H9 (cell line): ENCODE results near the gene PIP4P1. TPM values are rescaled to one million over a fixed set of nuclear protein-coding genes. Genes with fewer than 3 reads are reported as not detected.
A peak's percentile ranks its signal among the peaks of the same experiment; 100 is the strongest.

ENCODE experiments used
- DNase-seq: peaks from one replicate; pipeline ENCODE4 v3.0.0-alpha.2; 2017
- H2AFZ ChIP-seq: one replicate; pipeline ENCODE4 v1.6.1; 2013; ENCODE audit warnings: mild to moderate bottlenecking, low read length, control low read depth, moderate library complexity
- H2AK5ac ChIP-seq: 2 replicates; pipeline ENCODE4 v1.6.1; 2013; ENCODE audit warnings: low read length, control low read depth, mixed read lengths; ENCODE audit not compliant: insufficient read length
- H2BK120ac ChIP-seq: one replicate; pipeline ENCODE4 v1.6.1; 2013; ENCODE audit warnings: low read depth, mild to moderate bottlenecking, low read length, control low read depth, inconsistent platforms; ENCODE audit not compliant: poor library complexity, severe bottlenecking
- H2BK12ac ChIP-seq: 2 replicates; pipeline ENCODE4 v1.6.1; 2013; ENCODE audit warnings: low read length, control low read depth, mixed read lengths, low read depth; ENCODE audit not compliant: insufficient read length
- H2BK15ac ChIP-seq: 2 replicates; pipeline ENCODE4 v1.6.1; 2013; ENCODE audit warnings: low read depth, low read length, control low read depth
- H2BK20ac ChIP-seq: one replicate; pipeline ENCODE4 v1.6.1; 2013; ENCODE audit warnings: low read depth, mild to moderate bottlenecking, low read length, control low read depth, inconsistent platforms; ENCODE audit not compliant: poor library complexity, severe bottlenecking
- H2BK5ac ChIP-seq: 2 replicates; pipeline ENCODE4 v1.6.1; 2013; ENCODE audit warnings: low read length, control low read depth, mixed read lengths; ENCODE audit not compliant: insufficient read length
- H3K14ac ChIP-seq: 2 replicates; pipeline ENCODE4 v1.6.1; 2013; ENCODE audit warnings: low read length, control low read depth; ENCODE audit not compliant: insufficient read depth
- H3K18ac ChIP-seq: 2 replicates; pipeline ENCODE4 v1.6.1; 2013; ENCODE audit warnings: low read depth, mild to moderate bottlenecking, mixed read lengths, low read length, control low read depth; ENCODE audit not compliant: insufficient read length
- H3K23ac ChIP-seq: 2 replicates; pipeline ENCODE4 v1.6.1; 2013; ENCODE audit warnings: low read length, control low read depth, mixed read lengths, low read depth; ENCODE audit not compliant: insufficient read length
- H3K23me2 ChIP-seq: 2 replicates; pipeline ENCODE4 v1.6.1; 2013; ENCODE audit warnings: low read depth, mild to moderate bottlenecking, mixed read lengths, low read length, control low read depth; ENCODE audit not compliant: insufficient read length, poor library complexity, severe bottlenecking
- H3K27ac ChIP-seq: 2 replicates; pipeline ENCODE4 v1.5.1; 2013; ENCODE audit warnings: low read length, control low read depth, mixed read lengths, low read depth; ENCODE audit not compliant: insufficient read length
- H3K27me3 ChIP-seq: 2 replicates; pipeline ENCODE4 v1.6.1; 2013; ENCODE audit warnings: low read length, control low read depth, inconsistent platforms; ENCODE audit not compliant: insufficient read depth
- H3K4ac ChIP-seq: 2 replicates; pipeline ENCODE4 v1.6.1; 2013; ENCODE audit warnings: low read depth, mild to moderate bottlenecking, control low read depth, inconsistent platforms, low read length, moderate library complexity
- H3K4me1 ChIP-seq: 2 replicates; pipeline ENCODE4 v1.6.1; 2013; ENCODE audit warnings: low read length, control low read depth, inconsistent platforms; ENCODE audit not compliant: insufficient read depth
- H3K4me2 ChIP-seq: 2 replicates; pipeline ENCODE4 v1.6.1; 2013; ENCODE audit warnings: low read length, control low read depth, mixed read lengths; ENCODE audit not compliant: insufficient read length, insufficient read depth
- H3K56ac ChIP-seq: 2 replicates; pipeline ENCODE4 v1.6.1; 2013; ENCODE audit warnings: low read depth, mild to moderate bottlenecking, mixed read lengths, low read length, control low read depth; ENCODE audit not compliant: insufficient read length
- H3K79me1 ChIP-seq: 2 replicates; pipeline ENCODE4 v1.6.1; 2013; ENCODE audit warnings: low read depth, mild to moderate bottlenecking, moderate library complexity, low read length, control low read depth, inconsistent platforms; ENCODE audit not compliant: insufficient read depth, poor library complexity, severe bottlenecking
- H3K79me2 ChIP-seq: 2 replicates; pipeline ENCODE4 v1.6.1; 2013; ENCODE audit warnings: low read length, control low read depth, inconsistent platforms; ENCODE audit not compliant: insufficient read depth
- H3K9ac ChIP-seq: 2 replicates; pipeline ENCODE4 v1.6.1; 2013; ENCODE audit warnings: low read length, control low read depth, mixed read lengths; ENCODE audit not compliant: insufficient read length; ENCODE audit errors: extremely low read depth
- H3K9me3 ChIP-seq: one replicate; pipeline ENCODE4 v1.6.1; 2013; ENCODE audit warnings: low read depth, low read length, inconsistent platforms; ENCODE audit not compliant: control insufficient read depth
- H3T11ph ChIP-seq: one replicate; pipeline ENCODE4 v1.6.1; 2013; ENCODE audit warnings: mild to moderate bottlenecking, low read length, control low read depth, inconsistent platforms
- H4K20me1 ChIP-seq: one replicate; pipeline ENCODE4 v1.6.1; 2013; ENCODE audit not compliant: control insufficient read depth, insufficient read length, insufficient read depth
- H4K5ac ChIP-seq: 2 replicates; pipeline ENCODE4 v1.6.1; 2013; ENCODE audit warnings: low read depth, mild to moderate bottlenecking, mixed read lengths, low read length, control low read depth; ENCODE audit not compliant: insufficient read length
- H4K8ac ChIP-seq: replicated peaks from 2 replicates; pipeline ENCODE4 v1.6.1; 2013; ENCODE audit warnings: low read length, control low read depth, mixed read lengths, low read depth; ENCODE audit not compliant: insufficient read length
- H4K91ac ChIP-seq: 2 replicates; pipeline ENCODE4 v1.6.1; 2013; ENCODE audit warnings: low read depth, mild to moderate bottlenecking, moderate library complexity, mixed read lengths, low read length, control low read depth; ENCODE audit not compliant: insufficient read length
- H3K27ac Mint-ChIP-seq, 3 experiments: 2 replicates in 2 of 3; 3 replicates in 1 of 3; pipeline ENCODE4 v1.8.0; 2020 to 2021; ENCODE audit warnings: mixed read lengths in 3 of 3, mild to moderate bottlenecking in 1 of 3, moderate library complexity in 1 of 3
- H3K27me3 Mint-ChIP-seq: 2 replicates; pipeline ENCODE4 v1.8.0; 2021; ENCODE audit warnings: low read depth, mild to moderate bottlenecking, moderate library complexity, mixed read lengths
- H3K36me3 Mint-ChIP-seq, 3 experiments: 2 replicates in 2 of 3; 3 replicates in 1 of 3; pipeline ENCODE4 v1.8.0; 2020 to 2021; ENCODE audit warnings: low read depth in 3 of 3, mixed read lengths in 3 of 3; ENCODE audit not compliant: insufficient read depth in 1 of 3
- H3K4me1 Mint-ChIP-seq, 2 experiments: 2 replicates each; pipeline ENCODE4 v1.8.0; 2020; ENCODE audit warnings: mixed read lengths in 2 of 2
- H3K4me3 Mint-ChIP-seq, 2 experiments: 2 replicates in 1 of 2; 3 replicates in 1 of 2; pipeline ENCODE4 v1.8.0; 2020 to 2021; ENCODE audit warnings: mild to moderate bottlenecking in 2 of 2, mixed read lengths in 2 of 2, moderate library complexity in 1 of 2
- H3K9me3 Mint-ChIP-seq, 2 experiments: 2 replicates in 1 of 2; 3 replicates in 1 of 2; pipeline ENCODE4 v1.8.0; 2020; ENCODE audit warnings: mild to moderate bottlenecking in 2 of 2, mixed read lengths in 2 of 2, moderate library complexity in 1 of 2
- CTCF ChIP-seq: fragments of 200-600 bp; sonication (generic); conservative IDR thresholded peaks from 3 replicates; pipeline ENCODE4 v1.8.0; 2021; ENCODE audit warnings: antibody characterized with exemption, mild to moderate bottlenecking
- WGBS: extraction: QIAGEN DNeasy Blood & Tissue Kit; methylation state at CpG from one replicate; pipeline ENCODE4 v1.1.7; 2013; ENCODE audit warnings: missing lambda C conversion rate, low lambda C conversion rate, mixed read lengths; ENCODE audit not compliant: insufficient read length; ENCODE audit errors: extremely low coverage; 5-methylcytosine and 5-hydroxymethylcytosine counted together
- total RNA-seq: library from RNA; stranded (reverse); gene quantifications from 2 replicates; pipeline ENCODE4 v1.2.1, GENCODE V29; 2021

The PIP4P1 gene
- total RNA-seq, 1 experiment from 2014 or later = 41.6 TPM

GRCh38 chr14:20469890-20470602 lies 8.8 kb upstream of the PIP4P1 start:
- Histone ChIP-seq H2BK120ac (peak overlapping the region; percentile 16), H4K8ac (peak overlapping the region; percentile 5), H3K18ac (peak overlapping the region; percentile 18), H3K79me1 (peaks cover 9% of the 10 kb centered on the region), H3K79me2 (peaks cover 11% of the 10 kb centered on the region; the same call in 1 of the 2 replicates), H2BK12ac (no peak overlapping the region), H3K14ac (peak overlapping the region; percentile 92; the same call in 1 of the 2 replicates), H3K4me2 (peak overlapping the region; percentile 96), H2BK15ac (no peak overlapping the region), H4K20me1 (peaks cover 2% of the 10 kb centered on the region), H3K23ac (no peak overlapping the region), H3K4me1 (no peaks in the 10 kb centered on the region), H3K27ac (no peak overlapping the region), H2AFZ (no peak overlapping the region), H3T11ph (no peak overlapping the region), H4K5ac (peak overlapping the region; percentile 23), H2BK5ac (no peak overlapping the region), H3K27me3 (no peaks in the 10 kb centered on the region; the same call in 1 of the 2 replicates), H3K56ac (no peak overlapping the region), H2AK5ac (no peak overlapping the region), H4K91ac (no peak overlapping the region), H3K4ac (no peak overlapping the region), H2BK20ac (no peak overlapping the region), H3K9me3 (no peaks in the 10 kb centered on the region), H3K23me2 (peaks cover 15% of the 10 kb centered on the region), H3K9ac (peak overlapping the region; percentile 87)
- TF ChIP-seq CTCF = no peak
- H3K4me1 Mint-ChIP-seq = peaks cover 20 to 21% of the 10 kb centered on the region in 2 experiments
- H3K27ac Mint-ChIP-seq = peak overlapping the region; percentile 64 to 97 (median 94)
- no peaks in the 10 kb centered on the region; the same call in 1 of the 2 replicates for H3K27me3 Mint-ChIP-seq
- peaks cover 28 to 46% (median 36%) of the 10 kb centered on the region in 3 experiments; a peak in 6 of 7 replicates for H3K36me3 Mint-ChIP-seq
- H3K9me3 Mint-ChIP-seq = no peaks in the 10 kb centered on the region
- no CpG with 5 or more reads among the region's 12 CpGs for WGBS
- H3K4me3 Mint-ChIP-seq = peak overlapping the region; percentile 97
- DNase-seq = peak; percentile 37
